ENCODE results near the gene SCUBE2.
"Not testable (repeated sequence)": the region's sequence is repeated elsewhere in the genome, so short reads cannot be mapped to it uniquely, and the experiment has no call there.

GRCh38 chr11:8979365-8979764 lies 112.0 kb downstream of the SCUBE2 start:
- not testable (repeated sequence) for TF ChIP-seq CTCF, POLR2AphosphoS5 (IDR thresholded peaks at IDR 0.05)

Measured in transverse colon (tissue), 4 donors.